GM21529 (cell line): ENCODE results near the gene TTC39B.
"Not testable (repeated sequence)": the region's sequence is repeated elsewhere in the genome, so short reads cannot be mapped to it uniquely, and the experiment has no call there.

Experiments
- ATAC-seq: cut with Tn5 transposase; IDR thresholded peaks from one replicate; pipeline ENCODE4 v1.9.1; 2021; ENCODE audit not compliant: unreplicated experiment

TTC39B gene

DNA sequence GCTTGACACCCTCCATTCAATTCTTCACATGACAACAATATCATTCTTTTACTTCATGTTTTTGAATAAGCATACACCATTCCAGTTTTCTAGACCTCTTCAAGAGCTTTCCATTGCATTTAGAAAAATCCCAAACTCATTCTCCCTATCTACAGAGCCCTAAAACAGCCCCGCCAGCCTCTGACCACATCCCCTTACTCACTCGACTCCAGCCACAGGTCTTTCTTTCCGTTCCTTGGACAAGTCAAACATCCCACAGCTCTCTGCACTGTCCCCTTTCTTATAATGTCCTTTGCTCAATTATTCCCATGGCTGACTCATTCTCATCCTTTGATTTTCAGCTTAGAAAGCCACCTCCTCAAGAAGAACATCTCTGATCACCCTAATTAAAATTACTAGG is 38.2 kb downstream of the TTC39B start:
- ATAC-seq: no peak

DNA sequence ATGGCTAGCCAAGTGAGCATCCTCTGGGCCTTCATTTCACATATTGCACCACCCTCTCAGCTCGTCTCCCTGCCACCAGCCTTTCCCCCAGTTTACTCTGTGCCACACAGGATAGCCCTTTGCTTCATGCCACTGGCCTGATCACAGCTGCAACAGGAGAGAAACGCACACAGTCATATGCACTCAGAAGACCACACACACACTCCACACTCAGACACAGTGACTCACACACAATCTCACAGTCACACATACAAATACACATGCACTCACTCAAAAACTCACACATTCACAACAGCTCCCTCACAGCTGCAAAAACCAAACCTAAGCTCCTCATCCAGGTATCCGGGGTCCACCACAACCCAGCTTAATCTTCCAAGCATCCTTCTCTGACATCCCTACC is 38.7 kb downstream of the TTC39B start:
- no peak for ATAC-seq

DNA sequence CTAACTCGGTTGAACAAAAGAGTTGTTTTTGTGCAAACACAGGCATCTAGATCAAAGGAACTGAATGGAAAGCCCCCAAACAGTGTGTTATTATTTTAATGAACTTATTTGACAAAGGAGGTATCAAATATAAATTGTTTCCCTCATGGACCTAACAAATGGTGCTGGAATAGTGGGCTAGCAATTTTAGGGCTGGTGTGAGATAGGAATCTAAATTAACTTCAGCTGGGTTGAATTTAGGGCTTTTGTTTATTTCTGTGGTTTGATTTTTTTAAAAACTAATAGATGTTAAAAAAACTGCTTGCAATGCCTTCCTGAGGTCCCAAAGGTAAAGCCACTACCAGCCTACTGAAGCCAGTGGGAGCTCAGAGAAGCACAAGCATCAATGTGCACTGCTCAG is 42.1 kb downstream of the TTC39B start:
- ATAC-seq: no peak

DNA sequence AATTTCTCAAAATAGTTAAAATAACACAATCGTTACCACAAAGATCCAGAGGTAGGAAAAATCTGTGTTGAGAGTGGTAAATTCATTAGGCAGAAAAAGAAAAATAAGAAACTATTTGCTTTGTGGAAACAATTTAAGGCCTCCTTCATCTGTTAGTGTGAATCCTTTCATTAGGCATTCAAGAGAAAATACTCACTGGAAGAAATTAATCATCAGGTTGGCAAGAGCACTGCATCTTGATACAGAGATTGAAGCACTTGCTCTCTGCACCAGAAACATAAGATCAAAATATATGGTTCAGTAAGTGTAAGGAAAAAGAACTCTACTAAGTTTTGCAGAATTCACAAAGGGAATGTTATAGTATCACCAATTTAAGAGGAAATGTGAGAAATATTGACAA is 44.4 kb downstream of the TTC39B start:
- no peak for ATAC-seq

DNA sequence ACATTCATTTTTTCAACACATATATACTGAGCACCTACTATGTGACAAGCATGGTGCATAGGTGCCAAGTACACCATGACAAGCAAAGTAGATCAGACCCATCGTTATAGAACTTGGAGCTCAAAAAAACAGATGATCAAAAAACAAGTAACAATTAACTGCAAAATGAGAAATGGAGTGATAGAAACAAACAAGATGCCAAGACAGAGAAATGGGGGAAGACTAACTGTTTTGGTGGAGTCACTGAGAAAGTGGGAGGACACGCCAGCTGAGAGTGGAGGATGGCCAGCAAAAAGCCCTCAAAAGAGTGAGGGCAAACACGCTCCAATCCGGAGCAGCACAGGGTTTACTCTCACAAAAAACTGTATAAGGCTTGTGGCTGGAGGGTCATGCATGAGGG is 50.6 kb downstream of the TTC39B start:
- no peak for ATAC-seq

DNA sequence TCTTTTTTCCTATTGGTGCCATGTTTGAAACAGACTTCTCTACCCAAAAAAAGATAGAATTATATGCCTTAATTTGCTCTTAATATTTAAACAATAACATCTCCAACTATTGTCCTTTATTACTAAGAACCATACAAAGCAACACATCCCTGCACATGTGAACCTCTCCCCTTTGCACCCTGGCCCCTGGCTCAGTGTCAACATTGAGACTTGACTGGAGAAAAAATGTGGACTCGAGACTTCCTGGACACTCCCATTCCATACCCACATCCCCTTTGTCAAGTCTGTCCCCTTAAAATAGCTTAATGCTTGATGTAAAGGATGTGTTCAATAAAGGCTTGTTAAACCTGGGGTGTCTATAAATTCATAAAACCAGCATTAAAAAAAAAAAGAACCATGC is 53.2 kb downstream of the TTC39B start:
- ATAC-seq: no peak

DNA sequence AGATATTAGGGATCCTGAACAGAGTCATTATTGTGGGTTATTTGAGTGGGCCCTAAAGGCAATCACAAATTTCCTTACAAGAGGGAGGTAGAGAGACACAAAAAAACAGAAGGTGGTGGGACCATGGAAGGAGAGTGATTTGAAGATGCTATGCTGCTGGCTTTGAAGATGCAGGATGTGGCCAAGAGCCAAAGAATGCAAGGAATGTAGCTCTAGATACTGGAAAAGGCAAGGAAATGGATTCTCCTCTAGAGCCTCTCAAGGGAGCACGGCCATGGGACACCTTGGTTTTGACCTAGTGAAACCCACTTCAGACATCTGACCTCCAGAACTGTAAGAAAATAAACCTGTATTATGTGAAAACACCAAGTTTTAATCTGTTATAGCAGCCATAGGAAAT is 53.8 kb downstream of the TTC39B start:
- ATAC-seq: no peak

DNA sequence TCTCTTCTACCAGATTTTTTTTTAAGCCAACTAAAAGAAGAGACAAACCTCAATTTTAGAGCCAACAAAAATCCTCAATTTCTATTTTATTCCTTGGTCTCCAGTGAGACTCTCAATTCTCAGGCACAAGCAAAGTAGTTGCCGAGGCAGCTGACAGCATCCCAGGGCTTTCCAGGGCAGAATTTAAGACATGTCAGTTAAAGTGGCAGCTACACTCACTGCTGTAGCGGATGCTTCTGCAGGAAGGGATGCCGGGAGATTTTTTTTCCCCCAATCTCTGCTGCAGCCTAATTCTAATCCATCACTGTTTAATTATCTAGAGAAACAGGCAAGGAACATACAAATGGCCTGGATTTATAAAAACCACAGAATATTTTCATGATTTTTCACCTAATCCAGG is 57.0 kb downstream of the TTC39B start:
- no peak for ATAC-seq

DNA sequence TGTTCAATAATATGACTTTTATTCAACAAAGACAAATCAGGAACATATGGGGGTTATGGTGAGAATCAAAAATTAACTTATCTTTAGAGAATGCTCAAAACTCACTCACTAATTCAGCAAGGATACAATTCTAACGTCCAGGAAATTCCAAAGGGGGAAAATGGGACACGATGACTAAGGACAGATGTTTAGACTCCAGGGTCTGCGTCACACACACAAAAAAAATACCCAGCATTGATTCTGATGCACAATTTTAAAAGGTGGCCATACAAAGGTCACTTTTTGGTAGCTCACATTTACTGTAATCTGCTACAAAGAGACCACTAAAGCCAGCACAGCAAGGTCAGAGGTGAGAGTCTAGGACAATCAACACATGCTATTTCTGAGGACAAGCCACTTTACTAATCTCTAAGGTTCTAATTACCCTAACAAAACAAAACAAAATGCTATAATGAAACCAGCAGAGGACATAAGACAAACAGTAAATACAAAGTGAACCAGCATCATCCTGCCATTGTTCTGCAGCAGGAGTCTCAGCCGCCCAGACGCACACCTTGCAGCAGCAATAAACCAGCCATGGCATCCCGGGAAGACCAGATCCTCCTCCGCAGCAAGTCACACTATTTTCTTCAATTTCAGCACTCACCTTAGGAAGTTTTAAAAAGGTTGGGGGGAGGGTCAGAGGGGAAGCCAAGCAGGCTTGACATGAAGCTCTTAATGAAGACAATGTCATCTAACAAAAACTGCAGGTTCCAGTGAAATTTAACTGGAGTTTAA is 57.8 kb downstream of the TTC39B start:
- ATAC-seq: no peak

DNA sequence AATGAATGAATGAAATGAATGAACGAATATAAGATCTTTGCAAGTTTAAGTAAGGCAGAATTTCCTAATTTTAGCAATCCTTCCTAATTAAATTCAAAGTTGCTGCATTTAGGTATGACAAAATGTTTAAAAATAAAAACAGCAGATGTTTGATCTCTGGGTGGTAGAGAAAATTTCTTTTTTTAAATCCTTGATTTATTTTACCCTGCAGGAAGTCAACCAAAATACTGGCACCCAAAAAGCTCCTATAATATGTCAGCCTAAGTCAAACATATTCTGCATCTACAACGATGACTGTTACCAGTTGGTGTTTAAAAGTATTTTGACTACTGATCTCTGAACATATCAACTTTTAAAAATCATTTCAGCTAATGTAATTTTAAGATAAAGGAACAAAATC is 58.4 kb downstream of the TTC39B start:
- no peak for ATAC-seq

DNA sequence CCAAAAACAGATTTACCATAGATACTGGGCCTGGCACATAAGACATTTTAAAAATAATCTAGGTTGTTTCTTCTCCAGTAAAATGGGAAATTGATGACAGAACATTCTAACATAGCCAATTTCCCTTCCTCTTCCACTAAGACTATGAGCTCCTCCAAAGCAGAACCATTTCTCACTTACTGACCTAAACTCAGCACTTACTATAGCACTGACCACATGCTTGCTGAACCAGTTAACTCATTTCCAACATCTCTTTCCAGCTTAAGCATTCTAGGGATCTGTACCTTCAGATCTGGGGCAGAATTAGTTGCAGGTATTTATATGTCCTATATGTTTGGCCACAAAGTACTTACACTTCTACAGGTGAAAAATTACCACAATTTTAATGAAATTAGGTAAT is 58.9 kb downstream of the TTC39B start:
- no peak for ATAC-seq

DNA sequence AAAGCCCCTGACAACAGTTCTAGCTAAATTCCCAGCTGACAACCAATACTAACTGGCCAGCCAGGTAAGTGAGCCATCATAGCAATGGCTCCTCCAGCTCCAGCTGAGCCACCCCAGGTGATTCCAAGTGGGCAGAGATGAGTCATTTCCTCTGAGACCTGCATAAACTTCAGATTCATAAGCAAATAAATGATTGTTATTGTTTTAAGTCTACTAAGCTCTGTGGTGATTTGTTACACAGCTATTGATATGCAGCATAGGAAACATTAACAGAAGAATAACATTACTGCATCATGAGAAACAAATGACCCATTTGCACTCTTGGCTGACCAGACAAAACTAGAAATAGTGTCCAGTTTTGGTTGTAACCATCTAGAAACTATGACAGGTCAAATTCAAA is 60.3 kb downstream of the TTC39B start:
- ATAC-seq: no peak

DNA sequence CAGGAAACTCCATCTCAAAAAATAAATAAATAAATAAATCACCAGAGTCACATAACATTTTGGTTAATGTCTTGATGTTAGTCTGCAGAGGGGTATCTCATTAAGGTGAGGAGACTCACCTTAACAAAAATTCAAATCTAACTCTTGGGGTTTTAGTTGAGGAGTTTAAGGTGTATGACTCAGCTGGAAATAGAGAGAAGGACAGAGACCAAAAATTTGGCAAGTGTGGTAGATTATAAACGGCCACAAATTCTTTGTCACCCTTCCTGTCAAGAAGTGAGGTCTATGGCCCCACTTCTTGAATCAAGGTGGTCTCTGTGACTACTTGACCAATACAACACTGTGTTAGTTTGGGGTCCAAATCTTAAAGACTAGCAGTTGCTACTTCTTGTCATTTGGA is 60.8 kb downstream of the TTC39B start:
- ATAC-seq: no peak

DNA sequence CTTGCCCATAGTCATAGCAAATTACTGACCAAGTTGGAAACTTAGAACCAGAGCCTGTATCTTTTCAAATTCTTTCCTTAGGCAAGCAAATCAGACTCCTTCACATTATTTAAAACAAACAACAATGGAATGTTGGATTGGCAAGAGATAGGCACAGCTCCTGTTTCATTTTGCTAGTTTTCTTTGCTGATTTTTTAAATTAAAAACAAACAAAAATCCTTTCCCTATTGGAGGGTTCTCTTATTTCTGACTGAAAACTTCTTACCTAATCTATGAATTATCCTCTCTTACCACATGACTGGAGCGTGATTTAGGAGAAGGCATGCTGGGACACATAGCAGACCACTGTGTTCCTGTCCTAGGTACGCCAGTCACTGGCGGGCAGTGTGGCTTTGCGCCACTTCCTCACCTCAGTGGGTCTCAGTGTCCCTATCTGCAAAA is 63.0 kb downstream of the TTC39B start:
- ATAC-seq: no peak

DNA sequence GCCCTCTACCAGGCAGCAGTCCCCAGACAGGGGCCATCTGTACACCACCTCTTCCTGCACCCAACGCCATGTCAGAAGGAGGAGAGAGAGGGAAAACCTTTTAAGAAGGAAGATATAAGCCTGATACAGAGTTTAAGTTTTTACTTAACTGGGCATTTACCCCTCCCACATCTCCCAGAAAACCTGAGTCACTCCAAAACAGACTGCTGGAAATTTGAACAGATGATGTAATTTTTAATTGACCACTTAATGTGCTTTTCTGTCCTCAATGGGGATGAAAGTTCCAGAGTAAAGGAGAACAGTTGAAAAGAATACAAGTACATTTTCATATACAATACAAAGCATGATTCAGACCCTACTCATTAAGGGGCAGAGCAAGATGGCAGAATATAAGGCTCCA is 63.9 kb downstream of the TTC39B start:
- ATAC-seq: no peak

DNA sequence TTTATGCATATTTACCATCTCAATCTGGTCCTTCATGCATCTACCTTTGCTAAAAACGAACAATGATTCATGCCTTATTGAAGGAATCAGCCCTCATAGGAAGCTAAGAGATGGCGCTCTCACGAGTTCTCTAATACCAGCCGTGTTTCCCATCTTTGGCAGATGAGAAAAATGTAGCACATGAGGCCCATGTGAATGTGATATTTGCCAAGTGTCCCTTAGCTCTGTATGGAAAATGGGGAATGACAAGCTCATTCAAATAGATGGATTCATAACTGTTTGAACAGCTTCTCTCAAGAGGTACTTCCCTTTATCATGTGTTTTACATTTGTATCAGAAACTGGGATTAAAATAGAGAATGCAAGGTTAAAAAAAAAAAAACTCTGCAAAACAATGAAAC is 66.1 kb downstream of the TTC39B start:
- ATAC-seq: no peak

DNA sequence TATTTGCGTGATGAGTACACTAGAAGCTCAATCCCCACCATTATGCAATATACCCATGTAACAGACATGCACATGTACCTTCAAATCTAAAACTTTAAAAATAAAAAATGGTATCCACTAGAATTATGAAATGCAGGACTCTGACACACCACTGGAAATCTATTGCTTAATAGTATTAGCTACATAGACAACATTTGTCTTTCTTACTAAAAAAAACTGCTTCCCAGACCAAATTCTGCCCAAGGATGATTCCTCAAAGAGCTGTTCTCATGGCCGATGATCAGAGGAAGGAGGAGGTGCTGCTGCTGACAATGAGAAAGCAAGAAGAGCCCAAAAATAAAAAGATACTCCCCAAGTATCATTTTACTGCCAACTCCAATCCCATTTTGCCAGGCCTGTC is 67.2 kb downstream of the TTC39B start:
- no peak for ATAC-seq

DNA sequence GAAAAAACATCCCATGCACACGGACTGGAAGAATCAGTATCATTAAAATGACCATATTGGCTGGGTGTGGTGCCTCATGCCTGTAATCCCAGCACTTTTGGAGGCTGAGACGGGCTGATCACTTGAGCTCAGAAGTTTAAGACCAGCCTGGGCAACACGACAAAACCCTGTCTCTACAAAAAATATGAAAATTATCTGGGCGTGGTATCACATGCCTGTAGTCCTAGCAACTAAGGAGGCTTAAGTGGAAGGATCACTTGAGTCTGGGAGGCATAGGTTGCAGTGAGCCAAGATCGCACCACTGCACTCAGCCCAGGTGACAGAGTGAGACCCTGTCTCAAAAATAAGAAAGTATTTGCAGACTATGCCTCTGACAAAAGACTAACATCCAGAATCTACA is 68.4 kb downstream of the TTC39B start:
- ATAC-seq: no peak

DNA sequence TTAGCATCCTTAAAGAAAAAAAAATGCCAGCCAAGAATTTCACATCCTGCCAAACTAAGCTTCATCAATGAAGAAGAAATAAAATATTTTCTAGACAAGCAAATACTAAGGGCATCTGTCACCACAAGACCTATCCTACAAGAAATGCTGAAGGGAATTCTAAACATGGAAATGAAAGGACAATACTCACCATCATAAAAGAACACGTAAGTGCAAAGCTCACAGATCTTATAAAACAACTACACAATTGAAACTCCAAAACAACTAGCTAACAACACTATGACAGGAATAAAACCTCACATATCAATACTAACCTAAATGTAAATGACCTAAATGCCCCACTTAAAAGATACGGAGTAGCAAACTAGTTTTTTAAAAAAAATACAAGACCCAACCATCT is 71.4 kb downstream of the TTC39B start:
- no peak for ATAC-seq

DNA sequence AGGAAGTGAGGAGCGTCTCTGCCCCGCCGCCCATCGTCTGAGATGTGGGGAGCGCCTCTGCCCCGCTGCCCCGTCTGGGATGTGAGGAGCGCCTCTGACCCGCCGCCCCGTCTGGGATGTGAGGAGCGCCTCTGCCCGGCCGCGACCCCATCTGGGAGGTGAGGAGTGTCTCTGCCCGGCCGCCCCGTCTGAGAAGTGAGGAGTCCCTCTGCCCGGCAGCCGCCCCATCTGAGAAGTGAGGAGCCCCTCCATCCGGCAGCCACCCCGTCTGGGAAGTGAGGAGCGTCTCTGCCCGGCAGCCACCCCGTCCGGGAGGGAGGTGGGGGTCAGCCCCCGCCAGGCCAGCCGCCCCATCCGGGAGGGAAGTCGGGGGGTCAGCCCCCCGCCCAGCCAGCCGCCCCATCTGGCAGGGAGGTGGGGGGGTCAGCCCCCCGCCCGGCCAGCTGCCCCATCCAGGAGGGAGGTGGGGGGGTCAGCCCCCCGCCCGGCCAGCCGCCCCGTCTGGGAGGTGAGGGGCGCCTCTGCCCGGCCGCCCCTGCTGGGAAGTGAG is 73.0 kb downstream of the TTC39B start:
- ATAC-seq: not testable (repeated sequence)

DNA sequence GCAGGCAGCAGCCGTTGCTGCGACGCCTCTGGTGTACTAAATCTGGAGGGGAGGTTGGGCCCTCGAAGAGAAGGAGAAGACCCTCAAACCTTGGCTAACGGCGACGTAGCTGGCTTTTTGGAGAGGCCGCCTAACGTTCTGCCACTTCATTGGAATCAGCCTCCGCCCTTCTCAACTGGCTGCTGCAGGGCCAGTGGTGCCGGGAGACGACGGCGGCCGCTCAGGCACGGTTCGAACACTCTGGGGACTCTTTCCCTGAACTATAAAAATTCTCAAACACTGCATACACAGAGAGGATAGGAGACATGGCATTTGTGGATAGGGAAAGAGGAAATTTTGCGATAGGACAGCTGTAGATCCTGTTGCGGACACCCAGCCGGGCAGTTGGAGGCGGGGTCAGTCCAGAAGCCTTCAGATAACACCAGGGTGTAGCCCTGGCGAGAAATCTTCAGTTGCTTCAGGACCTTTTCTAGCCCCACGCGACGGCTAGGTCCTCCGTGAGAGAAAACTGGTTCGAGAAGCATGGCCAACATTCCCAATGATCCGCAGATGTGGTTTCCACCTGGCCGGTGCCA is 74.2 kb downstream of the TTC39B start:
- not testable (repeated sequence) for ATAC-seq

DNA sequence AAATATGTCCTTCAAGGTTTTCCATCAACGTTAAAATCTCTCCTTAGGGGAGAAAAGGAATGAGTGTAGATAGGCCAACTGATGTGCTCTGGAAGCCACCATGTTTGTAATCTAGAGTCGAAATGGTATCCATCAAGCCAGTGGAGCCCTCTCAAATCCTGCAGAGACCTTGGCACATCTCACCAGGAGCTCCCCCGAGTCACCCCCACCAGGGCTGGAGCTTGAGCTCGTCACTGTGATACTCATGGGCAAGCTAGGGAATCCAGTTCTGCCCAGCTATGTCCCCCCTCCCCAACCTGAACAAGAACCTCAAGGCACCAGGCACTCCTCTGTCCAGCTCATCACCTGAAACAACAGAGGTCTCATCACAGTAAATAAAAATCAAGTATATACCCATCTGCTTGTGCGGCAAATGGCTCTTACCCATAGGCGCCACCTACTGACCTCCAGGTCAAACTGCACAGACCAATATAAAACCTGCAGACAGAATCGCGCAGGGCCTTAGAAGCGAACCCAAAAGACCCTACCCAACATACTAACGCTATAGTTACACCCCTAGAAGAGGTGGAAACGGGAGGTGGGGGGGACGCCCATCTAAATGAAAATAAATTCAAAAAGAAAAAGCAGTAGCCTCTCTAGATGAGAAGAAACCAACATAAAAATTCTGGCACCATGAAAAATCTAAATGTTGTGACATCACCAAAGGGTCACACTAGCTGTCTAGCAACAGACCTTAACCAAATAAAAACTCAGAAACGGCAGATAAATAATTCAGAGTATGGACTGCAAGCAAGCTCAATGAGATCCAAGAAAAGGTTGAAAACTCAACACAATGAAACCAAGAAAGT is 75.0 kb downstream of the TTC39B start:
- no peak for ATAC-seq
